HepG2 (cell line): ENCODE results near the gene SYT14. TPM values are rescaled to one million over a fixed set of nuclear protein-coding genes. Genes with fewer than 3 reads are reported as not detected.

Source experiments
- ATAC-seq: fragments of 200-7000 bp; cut with Tn5 transposase; 3 replicates; pipeline ENCODE4 v1.9.1; 2020; ENCODE audit warnings: mild to moderate bottlenecking, moderate library complexity
- BruUV-seq: library from RNA; stranded (reverse); fragments of 400-500 nt; replicated peaks from 2 replicates; lab custom pipeline; 2021; lab: Mats Ljungman, UMichigan
- CTCF ChIA-PET: fragments of 300-600 bp; formaldehyde crosslinking; extraction: SDS; loops from one replicate; lab custom pipeline; 2021; ENCODE audit warnings: low total read pairs, inconsistent platforms, low intra/inter-chr PET ratio; lab: Yijun Ruan, JAX
- POLR2A ChIA-PET: fragments of 350-600 bp; sonication (Branson Sonifier 250); formaldehyde crosslinking; loops from one replicate; lab custom pipeline; 2020; ENCODE audit warnings: antibody characterized with exemption, inconsistent platforms; lab: Yijun Ruan, JAX
- DNase-seq: peaks from one replicate; pipeline ENCODE4 v3.0.0-alpha.2; 2015; ENCODE audit warnings: low spot score
- FAIRE-seq: peaks from 3 replicates; lab custom pipeline; 2011; peaks lifted over from hg19 to GRCh38; lab: Jason Lieb, UNC
- H2AFZ ChIP-seq: one replicate; pipeline ENCODE4 v1.6.1; 2011; ENCODE audit warnings: low read length, inconsistent platforms
- H3K27ac ChIP-seq: fragments of 300-600 bp; 3 replicates; pipeline ENCODE4 v1.8.0; 2011; ENCODE audit warnings: mixed run types, mild to moderate bottlenecking, mixed read lengths, low read length, inconsistent platforms; ENCODE audit not compliant: insufficient read depth; ENCODE audit errors: extremely low read length
- H3K27me3 ChIP-seq, 2 experiments: fragments of 200-600 bp in 1 of 2; 2 replicates in 1 of 2; 3 replicates in 1 of 2; pipeline versions ENCODE4 v1.6.0 to v1.8.0; 2011; ENCODE audit warnings: low read length in 2 of 2, mild to moderate bottlenecking in 2 of 2, moderate library complexity in 2 of 2, inconsistent platforms in 1 of 2; ENCODE audit not compliant: insufficient read depth in 2 of 2, control insufficient read depth in 1 of 2
- H3K36me3 ChIP-seq, 2 experiments: fragments of 200-600 bp in 1 of 2; replicated peaks in 1 of 2; 2 replicates in 1 of 2; 3 replicates in 1 of 2; pipeline versions ENCODE4 v1.5.1 to v1.8.0; 2011; ENCODE audit warnings: low read length in 2 of 2, inconsistent platforms in 1 of 2; ENCODE audit not compliant: insufficient read depth in 2 of 2, control insufficient read depth in 1 of 2
- H3K4me1 ChIP-seq: 2 replicates; pipeline ENCODE4 v1.5.1; 2012; ENCODE audit warnings: low read length, inconsistent platforms; ENCODE audit not compliant: insufficient read depth
- H3K4me2 ChIP-seq: 2 replicates; pipeline ENCODE4 v1.6.0; 2011; ENCODE audit warnings: low read depth, low read length, inconsistent platforms
- H3K4me3 ChIP-seq, 3 experiments: fragments of 200-600 bp in 1 of 3; sonication (generic), shearing (Covaris generic) in 1 of 3; replicated peaks in 1 of 3; 2 replicates each; pipeline ENCODE4 v1.5.1; 2011 to 2016; ENCODE audit warnings: low read length in 3 of 3, inconsistent platforms in 2 of 3, low read depth in 2 of 3, mild to moderate bottlenecking in 2 of 3, control low read depth in 1 of 3, mixed read lengths in 1 of 3; ENCODE audit not compliant: insufficient read depth in 1 of 3
- H3K79me2 ChIP-seq: one replicate; pipeline ENCODE4 v1.6.1; 2011; ENCODE audit warnings: low read length, inconsistent platforms; ENCODE audit not compliant: insufficient read depth
- H3K9ac ChIP-seq: 2 replicates; pipeline ENCODE4 v1.6.0; 2011; ENCODE audit warnings: mild to moderate bottlenecking, low read depth, low read length, inconsistent platforms; ENCODE audit not compliant: insufficient read depth
- H3K9me3 ChIP-seq: 2 replicates; pipeline ENCODE4 v1.5.1; 2012; ENCODE audit warnings: mild to moderate bottlenecking, low read length
- H4K20me1 ChIP-seq: 2 replicates; pipeline ENCODE4 v1.6.0; 2011; ENCODE audit warnings: inconsistent platforms, mild to moderate bottlenecking, low read length, moderate library complexity; ENCODE audit not compliant: insufficient read depth
- SP140L ChIP-seq: sonication (generic); formaldehyde crosslinking; IDR thresholded peaks from 2 replicates; pipeline ENCODE4 v1.4.0; 2020; ENCODE audit warnings: missing genetic modification reagents, borderline replicate concordance
- TBL1XR1 ChIP-seq: fragments of 150-350 bp; IDR thresholded peaks from 2 replicates; pipeline ENCODE4 v1.6.1; 2014; ENCODE audit warnings: borderline replicate concordance, low read length; ENCODE audit not compliant: partially characterized antibody
- TFE3 ChIP-seq: IDR thresholded peaks from 2 replicates; pipeline ENCODE4 v1.6.1; 2016
- ZNF354B ChIP-seq: sonication (generic); formaldehyde crosslinking; IDR thresholded peaks from 2 replicates; pipeline ENCODE4 v1.8.0; 2022; ENCODE audit warnings: mild to moderate bottlenecking, missing genetic modification reagents
- ZNF563 ChIP-seq: sonication (generic); formaldehyde crosslinking; IDR thresholded peaks from 2 replicates; pipeline ENCODE4 v1.8.0; 2022; ENCODE audit warnings: mild to moderate bottlenecking, moderate library complexity, missing genetic modification reagents
- ZSCAN5A ChIP-seq: sonication (generic); formaldehyde crosslinking; IDR thresholded peaks from 2 replicates; pipeline ENCODE4 v1.8.0; 2022; ENCODE audit warnings: mild to moderate bottlenecking, missing genetic modification reagents, borderline replicate concordance
- WGBS: methylation state at CpG from one replicate; pipeline ENCODE4 v1.1.6; 2017; ENCODE audit warnings: low lambda C conversion rate; 5-methylcytosine and 5-hydroxymethylcytosine counted together
- in situ Hi-C: cut with HindIII; loops from 2 replicates; pipeline ENCODE4 v1.10.0; 2017; ENCODE audit warnings: low pct_unique_long_range_greater_than_20kb; ENCODE audit not compliant: extremely low pct_ligation_motif_present
- intact Hi-C: fragments of 100-400 bp; cut with micrococcal nuclease; formaldehyde crosslinking; loops from one replicate; pipeline ENCODE4 v1.10.0; 2022; ENCODE audit not compliant: unreplicated experiment
- polyA plus RNA-seq, 8 experiments: library from polyadenylated mRNA; depleted of rRNA in 3 of 8; stranded (reverse) in 7 of 8; unstranded in 1 of 8; fragments of >200 nt; fragmentation: Illumina TruSeq in 4 of 8; extraction: Trizol in 4 of 8; gene quantifications; 2 replicates each; pipeline versions ENCODE4 v1.2.1 to v1.2.3, GENCODE V29; 2011 to 2016; ENCODE audit warnings: low read depth in 4 of 8, missing spikeins in 1 of 8, mixed read lengths in 1 of 8; ENCODE audit not compliant: insufficient read depth in 1 of 8
- total RNA-seq, 5 experiments: library from RNA; depleted of rRNA; stranded (reverse); fragments of >200 nt; fragmentation: Illumina TruSeq; extraction: Trizol; gene quantifications; 2 replicates each; pipeline ENCODE4 v1.2.3, GENCODE V29; 2016; ENCODE audit warnings: low read depth in 1 of 5

The SYT14 gene
- total and polyA plus RNA-seq, 2 of the 13 experiments (the other 11 are each of a cell fraction or from before 2014, with no cell fraction given), result not detected

GRCh38 chr1:210213335-210213734 lies 275.3 kb downstream of the SYT14 start:
- no peak for ATAC-seq
- FAIRE-seq, result no peak
- TF ChIP-seq TBL1XR1 (no peak), TFE3 (CRISPR knock-in tag) (no peak), ZNF354B (CRISPR knock-in tag) (no peak)
- Histone ChIP-seq H3K9ac (no peak overlapping the region), H3K4me2 (no peak overlapping the region), H3K9me3 (no peaks in the 10 kb centered on the region), H3K79me2 (no peaks in the 10 kb centered on the region), H3K36me3 (no peaks in the 10 kb centered on the region), H2AFZ (no peak overlapping the region), H3K27ac (no peak overlapping the region), H4K20me1 (no peaks in the 10 kb centered on the region), H3K4me3 (no peak overlapping the region), H3K4me1 (no peaks in the 10 kb centered on the region), H3K27me3 (no peaks in the 10 kb centered on the region)
- DNase-seq, result no peak
- ChIA-PET CTCF (no interaction called here), POLR2A (no interaction called here)
- in situ Hi-C loops, result no loop called here
- BruUV-seq, result no TSS peak
- WGBS, result 16% methylated on average over 8 of the region's 8 CpGs
- intact Hi-C loops, result no loop called here

- no peak overlapping the region for H3K9ac ChIP-seq
- ChIA-PET POLR2A (no interaction called here), CTCF (no interaction called here)
- H3K27me3 ChIP-seq, result no peaks in the 10 kb centered on the region
- H3K79me2 ChIP-seq, result no peaks in the 10 kb centered on the region
- no peaks in the 10 kb centered on the region for H3K36me3 ChIP-seq
- intact Hi-C loops, result no loop called here
- no peak overlapping the region for H2AFZ ChIP-seq
- no peak overlapping the region for H3K4me2 ChIP-seq
- TF ChIP-seq ZNF563 (CRISPR knock-in tag) (no peak), ZSCAN5A (CRISPR knock-in tag) (no peak), SP140L (CRISPR knock-in tag) (no peak)
- TF ChIP-seq, all 625 proteins: peak for 0
- DNase-seq (no peak), FAIRE-seq (no peak), ATAC-seq (no peak)
- Histone ChIP-seq H3K4me3 (no peak overlapping the region), H4K20me1 (no peaks in the 10 kb centered on the region), H3K27ac (no peak overlapping the region), H3K4me1 (no peaks in the 10 kb centered on the region), H3K9me3 (no peaks in the 10 kb centered on the region)
- no TSS peak for BruUV-seq
- in situ Hi-C loops, result no loop called here
- 36% methylated on average over 4 of the region's 4 CpGs for WGBS
Measured at GRCh38 chr1:210214573-210215409, 276.8 kb downstream of the SYT14 start.
